H1 (cell line): ENCODE measurements around the gene GPC6. TPM values are rescaled to one million over a fixed set of nuclear protein-coding genes. Genes with fewer than 3 reads are reported as not detected.

ENCODE experiments used
- CTCF ChIA-PET: fragments of 300-600 bp; sonication (Branson Sonifier 250); formaldehyde crosslinking; loops from one replicate; lab custom pipeline; 2021; ENCODE audit not compliant: partially characterized antibody; lab: Charles Lee
- POLR2A ChIA-PET: fragments of 300-600 bp; sonication (Branson Sonifier 250); formaldehyde crosslinking; loops from one replicate; lab custom pipeline; 2021; ENCODE audit warnings: inconsistent platforms; ENCODE audit not compliant: partially characterized antibody; lab: Charles Lee
- DNase-seq, 2 experiments: peaks; one replicate each; pipeline versions ENCODE4 v3.0.0 to v3.0.0-alpha.2; 2010 to 2022; ENCODE audit warnings: low spot score in 2 of 2, low read depth in 1 of 2, mixed read lengths in 1 of 2
- FAIRE-seq: peaks from 2 replicates; lab custom pipeline; 2011; peaks lifted over from hg19 to GRCh38; lab: Jason Lieb, UNC
- H2AFZ ChIP-seq: 2 replicates; pipeline ENCODE4 v1.8.1; 2012; ENCODE audit warnings: low read length, inconsistent platforms
- H2AK5ac ChIP-seq: 2 replicates; pipeline ENCODE4 v1.6.1; 2013; ENCODE audit warnings: low read depth, low read length
- H2BK120ac ChIP-seq: replicated peaks from 2 replicates; pipeline ENCODE3; 2013; ENCODE audit warnings: low read depth, low read length, inconsistent platforms
- H2BK12ac ChIP-seq: 2 replicates; pipeline ENCODE4 v1.6.1; 2013; ENCODE audit warnings: low read depth, low read length
- H2BK15ac ChIP-seq: 2 replicates; pipeline ENCODE4 v1.6.1; 2013; ENCODE audit warnings: low read length
- H2BK20ac ChIP-seq: 2 replicates; pipeline ENCODE4 v1.6.1; 2013; ENCODE audit warnings: low read length
- H2BK5ac ChIP-seq: 2 replicates; pipeline ENCODE4 v1.6.1; 2013; ENCODE audit warnings: low read depth, low read length
- H3K14ac ChIP-seq: 2 replicates; pipeline ENCODE4 v1.6.1; 2013; ENCODE audit warnings: inconsistent platforms; ENCODE audit not compliant: insufficient read length
- H3K18ac ChIP-seq: 2 replicates; pipeline ENCODE4 v1.6.1; 2013; ENCODE audit warnings: low read length; ENCODE audit errors: extremely low read depth
- H3K23ac ChIP-seq: 2 replicates; pipeline ENCODE4 v1.6.1; 2013; ENCODE audit warnings: inconsistent platforms; ENCODE audit not compliant: insufficient read length
- H3K23me2 ChIP-seq: 2 replicates; pipeline ENCODE4 v1.6.1; 2013; ENCODE audit warnings: low read depth, low read length
- H3K27ac ChIP-seq: 2 replicates; pipeline ENCODE4 v1.6.1; 2011; ENCODE audit warnings: low read depth, low read length, inconsistent platforms
- H3K27me3 ChIP-seq, 4 experiments: replicated peaks in 1 of 4; 1 replicate in 1 of 4; 2 replicates in 3 of 4; pipeline versions ENCODE4 v1.6.1 to v1.8.1; 2011 to 2013; ENCODE audit warnings: low read length in 3 of 4, mild to moderate bottlenecking in 3 of 4, inconsistent platforms in 2 of 4, mixed read lengths in 2 of 4, moderate library complexity in 1 of 4; ENCODE audit not compliant: control insufficient read depth in 3 of 4, insufficient read depth in 3 of 4; ENCODE audit errors: extremely low read depth in 1 of 4
- H3K36me3 ChIP-seq, 4 experiments: 2 replicates each; pipeline versions ENCODE4 v1.6.1 to v1.8.1; 2011 to 2013; ENCODE audit warnings: mild to moderate bottlenecking in 4 of 4, low read length in 3 of 4, moderate library complexity in 2 of 4, control low read depth in 1 of 4, inconsistent platforms in 1 of 4; ENCODE audit not compliant: insufficient read depth in 4 of 4, control insufficient read depth in 2 of 4
- H3K4ac ChIP-seq: replicated peaks from 2 replicates; pipeline ENCODE3; 2013; ENCODE audit warnings: low read length, low read depth, mixed read lengths, inconsistent platforms; ENCODE audit not compliant: insufficient read length
- H3K4me1 ChIP-seq, 4 experiments: replicated peaks in 1 of 4; 1 replicate in 1 of 4; 2 replicates in 3 of 4; pipeline versions ENCODE4 v1.6.1 to v1.8.1; 2011 to 2013; ENCODE audit warnings: low read length in 3 of 4, inconsistent platforms in 2 of 4, mixed read lengths in 1 of 4; ENCODE audit not compliant: insufficient read depth in 4 of 4, control insufficient read depth in 3 of 4
- H3K4me2 ChIP-seq, 2 experiments: 2 replicates each; pipeline versions ENCODE4 v1.6.1 to v1.8.1; 2011 to 2013; ENCODE audit warnings: low read depth in 2 of 2, low read length in 2 of 2, control low read depth in 1 of 2, inconsistent platforms in 1 of 2, mild to moderate bottlenecking in 1 of 2; ENCODE audit not compliant: insufficient read depth in 1 of 2
- H3K4me3 ChIP-seq, 4 experiments: fragments of 200-600, 300-600 bp in 1 of 4; sonication (generic), shearing (Covaris generic), sonication (Bioruptor Twin) in 1 of 4; 2 replicates each; pipeline versions ENCODE4 v1.5.1 to v1.8.1; 2011 to 2016; ENCODE audit warnings: low read length in 4 of 4, low read depth in 3 of 4, control low read depth in 2 of 4, inconsistent platforms in 2 of 4, mild to moderate bottlenecking in 2 of 4, mixed read lengths in 1 of 4, moderate library complexity in 1 of 4; ENCODE audit not compliant: insufficient read depth in 2 of 4; ENCODE audit errors: extremely low read depth in 1 of 4
- H3K56ac ChIP-seq: replicated peaks from 2 replicates; pipeline ENCODE3; 2013; ENCODE audit warnings: low read depth, mild to moderate bottlenecking, mixed read lengths, low read length, inconsistent platforms; ENCODE audit not compliant: insufficient read length
- H3K79me1 ChIP-seq: 2 replicates; pipeline ENCODE4 v1.6.1; 2013; ENCODE audit warnings: low read depth, low read length, control low read depth
- H3K79me2 ChIP-seq, 2 experiments: 2 replicates each; pipeline versions ENCODE4 v1.6.1 to v1.8.1; 2012 to 2013; ENCODE audit warnings: low read length in 2 of 2, mild to moderate bottlenecking in 2 of 2, inconsistent platforms in 1 of 2; ENCODE audit not compliant: insufficient read depth in 2 of 2, control insufficient read depth in 1 of 2
- H3K9ac ChIP-seq, 4 experiments: replicated peaks in 1 of 4; 1 replicate in 1 of 4; 2 replicates in 3 of 4; pipeline versions ENCODE4 v1.6.1 to v1.8.1; 2011 to 2013; ENCODE audit warnings: low read depth in 3 of 4, low read length in 3 of 4, control low read depth in 2 of 4, mild to moderate bottlenecking in 2 of 4, moderate library complexity in 2 of 4, inconsistent platforms in 1 of 4; ENCODE audit errors: extremely low read depth in 1 of 4
- H3K9me3 ChIP-seq, 2 experiments: 2 replicates each; pipeline versions ENCODE4 v1.6.1 to v1.8.1; 2012 to 2013; ENCODE audit warnings: mild to moderate bottlenecking in 2 of 2, moderate library complexity in 2 of 2, control low read depth in 1 of 2, inconsistent platforms in 1 of 2, low read depth in 1 of 2, low read length in 1 of 2, mixed read lengths in 1 of 2; ENCODE audit not compliant: insufficient read depth in 2 of 2
- H4K20me1 ChIP-seq, 2 experiments: replicated peaks in 1 of 2; 2 replicates each; pipeline versions ENCODE3 to v1.8.1; 2011 to 2013; ENCODE audit warnings: inconsistent platforms in 2 of 2, low read length in 2 of 2, mild to moderate bottlenecking in 1 of 2; ENCODE audit not compliant: insufficient read depth in 2 of 2, control insufficient read depth in 1 of 2
- H4K5ac ChIP-seq: 2 replicates; pipeline ENCODE4 v1.6.1; 2013; ENCODE audit warnings: low read length, low read depth, mixed read lengths, inconsistent platforms; ENCODE audit not compliant: insufficient read length
- H4K8ac ChIP-seq: 2 replicates; pipeline ENCODE4 v1.8.0; 2013; ENCODE audit warnings: mild to moderate bottlenecking, moderate library complexity, low read length, inconsistent platforms; ENCODE audit not compliant: insufficient read depth; ENCODE audit errors: extremely low read depth
- H4K91ac ChIP-seq: replicated peaks from 2 replicates; pipeline ENCODE3; 2013; ENCODE audit warnings: low read length, mixed read lengths, inconsistent platforms; ENCODE audit not compliant: insufficient read length
- CREB1 ChIP-seq: IDR thresholded peaks from 2 replicates; pipeline ENCODE4 v1.6.1; 2012; ENCODE audit warnings: inconsistent platforms
- EGR1 ChIP-seq: IDR thresholded peaks from 2 replicates; pipeline ENCODE4 v1.6.1; 2011; ENCODE audit warnings: low read depth, low read length, borderline replicate concordance
- EP300 ChIP-seq, 2 experiments: IDR thresholded peaks; 1 replicate in 1 of 2; 2 replicates in 1 of 2; pipeline ENCODE4 v1.6.1; 2011 to 2012; ENCODE audit warnings: low read depth in 2 of 2, low read length in 2 of 2, mild to moderate bottlenecking in 2 of 2, borderline replicate concordance in 1 of 2, inconsistent platforms in 1 of 2, moderate library complexity in 1 of 2
- EZH2 ChIP-seq: fragments of 200-600 bp; sonication (generic); IDR thresholded peaks from 2 replicates; pipeline ENCODE4 v1.7.1; 2012; ENCODE audit warnings: low read depth, mild to moderate bottlenecking, moderate library complexity, low read length, inconsistent platforms; ENCODE audit not compliant: severe bottlenecking
- GABPA ChIP-seq: IDR thresholded peaks from 2 replicates; pipeline ENCODE4 v1.6.1; 2011; ENCODE audit warnings: mild to moderate bottlenecking, low read length, moderate library complexity, borderline replicate concordance; ENCODE audit not compliant: insufficient read depth
- GTF2F1 ChIP-seq: IDR thresholded peaks from 2 replicates; pipeline ENCODE4 v1.6.1; 2012; ENCODE audit warnings: low read depth, low read length, improper control_type of control experiment, borderline replicate concordance
- MAX ChIP-seq: IDR thresholded peaks from 2 replicates; pipeline ENCODE4 v1.6.1; 2012; ENCODE audit warnings: inconsistent platforms
- POLR2A ChIP-seq, 2 experiments: IDR thresholded peaks; 1 replicate in 1 of 2; 2 replicates in 1 of 2; pipeline ENCODE4 v1.6.1; 2011; ENCODE audit warnings: low read depth in 2 of 2, low read length in 2 of 2, mild to moderate bottlenecking in 2 of 2; ENCODE audit errors: control extremely low read depth in 1 of 2
- RAD21 ChIP-seq, 2 experiments: IDR thresholded peaks in 1 of 2; conservative IDR thresholded peaks in 1 of 2; 2 replicates each; pipeline ENCODE4 v1.6.1; 2011; ENCODE audit warnings: low read depth in 2 of 2, low read length in 2 of 2, improper control_type of control experiment in 1 of 2, inconsistent platforms in 1 of 2, mild to moderate bottlenecking in 1 of 2, moderate library complexity in 1 of 2
- RXRA ChIP-seq: IDR thresholded peaks from 2 replicates; pipeline ENCODE4 v1.6.1; 2011; ENCODE audit warnings: low read depth, mild to moderate bottlenecking, low read length, moderate library complexity; ENCODE audit not compliant: insufficient read depth
- SP2 ChIP-seq: IDR thresholded peaks from 2 replicates; pipeline ENCODE4 v1.6.1; 2012; ENCODE audit warnings: mild to moderate bottlenecking, low read length, inconsistent platforms
- SRF ChIP-seq: IDR thresholded peaks from 2 replicates; pipeline ENCODE4 v1.6.1; 2011; ENCODE audit warnings: mild to moderate bottlenecking, low read depth, low read length, moderate library complexity
- TEAD4 ChIP-seq: IDR thresholded peaks from 2 replicates; pipeline ENCODE4 v1.6.1; 2012; ENCODE audit warnings: low read depth, low read length, inconsistent platforms, mixed read lengths
- WGBS, 2 experiments: shearing (Covaris generic) in 1 of 2; methylation state at CpG; one replicate each; pipeline versions ENCODE4 v1.1.6 to v1.1.7; 2013 to 2015; ENCODE audit warnings: low lambda C conversion rate in 2 of 2, mixed read lengths in 2 of 2, inconsistent platforms in 1 of 2, low coverage in 1 of 2, missing lambda C conversion rate in 1 of 2; ENCODE audit not compliant: insufficient replicate concordance in 2 of 2, insufficient coverage in 1 of 2, insufficient read length in 1 of 2; ENCODE audit errors: extremely low coverage in 1 of 2, missing lambda C conversion rate in 1 of 2; 5-methylcytosine and 5-hydroxymethylcytosine counted together
- polyA plus RNA-seq, 7 experiments: library from polyadenylated mRNA; depleted of rRNA in 3 of 7; stranded (reverse) in 5 of 7; unstranded in 2 of 7; fragments of >200 nt in 5 of 7; fragments of 200-250 nt in 2 of 7; gene quantifications; 1 replicate in 5 of 7; 2 replicates in 1 of 7; 4 replicates in 1 of 7; pipeline versions ENCODE4 v1.2.1 to v1.2.3, GENCODE V29; 2011 to 2013; ENCODE audit warnings: missing spikeins in 2 of 7, mixed read lengths in 2 of 7
- total RNA-seq: library from RNA; stranded (reverse); fragmentation: NEBNext Ultra II Directional; extraction: Animal tissue kit (Norgen Biotek cat#: 25700); gene quantifications from 2 replicates; pipeline ENCODE4 v1.2.1, GENCODE V29; 2021

Gene GPC6
- total and polyA plus RNA-seq, 2 of the 8 experiments (the other 6 are each of a cell fraction or from before 2014, with no cell fraction given), result 5.4 to 12.0 TPM

DNA sequence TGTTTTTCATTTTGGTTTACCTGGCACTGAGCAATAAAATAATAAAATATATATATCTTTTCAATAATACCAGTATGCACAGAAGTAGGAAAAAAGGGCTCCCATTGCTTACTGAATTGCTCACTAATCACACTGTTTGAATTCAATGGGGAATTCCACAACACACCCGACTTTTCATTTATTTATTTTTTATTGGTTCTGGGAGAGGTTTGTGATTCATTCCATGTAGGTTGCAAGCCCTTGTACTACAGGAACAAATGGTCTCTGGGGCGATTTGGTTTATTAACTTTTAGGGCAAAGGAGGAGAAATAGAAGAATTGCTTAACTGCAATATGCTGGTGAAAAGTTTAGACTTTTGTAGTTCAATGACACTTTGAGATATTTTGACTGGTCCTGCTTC, 1045.4 kb downstream of the GPC6 start:
- DNase-seq (no peak), FAIRE-seq (no peak)
- H3K23me2 ChIP-seq, result no peaks in the 10 kb centered on the region; the same call in 1 of the 2 replicates
- ChIA-PET POLR2A (interaction anchor here (0.6 kb wide), 1 partner anchor 40 kb away, joined by 3 read pairs; no protein-coding TSS in a partner anchor), CTCF (interaction anchor here (1.6 kb wide), 1 partner anchor 18 kb away, joined by 6 read pairs; no protein-coding TSS in a partner anchor)
- WGBS, 2 experiments, result 87% methylated on average over 2 of the region's 2 CpGs; no CpG with 5 or more reads in 1 of the 2 experiments
- no peak overlapping the region for H2BK20ac ChIP-seq
- no peak overlapping the region for H3K18ac ChIP-seq
- H4K91ac ChIP-seq, result no peak overlapping the region
- no peak overlapping the region for H2AFZ ChIP-seq
- H3K4me2 ChIP-seq, result no peak overlapping the region
- H3K4me3 ChIP-seq, result no peak overlapping the region
- no peaks in the 10 kb centered on the region for H3K36me3 ChIP-seq
- no peaks in the 10 kb centered on the region for H4K20me1 ChIP-seq
- no peaks in the 10 kb centered on the region for H3K4me1 ChIP-seq
- H4K5ac ChIP-seq, result no peak overlapping the region
- no peak overlapping the region for H3K56ac ChIP-seq
- no peak overlapping the region for H2BK12ac ChIP-seq
- H3K14ac ChIP-seq, result no peak overlapping the region
- H3K23ac ChIP-seq, result no peak overlapping the region
- H3K79me2 ChIP-seq, result no peaks in the 10 kb centered on the region
- H3K79me1 ChIP-seq, result no peaks in the 10 kb centered on the region
- no peaks in the 10 kb centered on the region for H3K27me3 ChIP-seq
- H3K27ac ChIP-seq, result no peak overlapping the region
- H4K8ac ChIP-seq, result no peak overlapping the region
- no peak overlapping the region for H2BK15ac ChIP-seq
- H2BK120ac ChIP-seq, result no peak overlapping the region
- H3K9ac ChIP-seq, result no peak overlapping the region
- no peak overlapping the region for H2AK5ac ChIP-seq
- no peak overlapping the region for H2BK5ac ChIP-seq
- no peaks in the 10 kb centered on the region for H3K9me3 ChIP-seq
- no peak overlapping the region for H3K4ac ChIP-seq
- TF ChIP-seq TEAD4, result no peak
- TF ChIP-seq SRF, result no peak
- TF ChIP-seq RXRA, result no peak
- no peak for TF ChIP-seq MAX
- no peak for TF ChIP-seq EZH2
- no peak for TF ChIP-seq EP300 (IDR thresholded peaks at IDR 0.05; ENCODE audit: borderline replicate concordance in 1 of 2, low read depth in 2 of 2, low read length in 2 of 2)
- no peak for TF ChIP-seq SP2
- no peak for TF ChIP-seq EGR1
- TF ChIP-seq GTF2F1, result no peak
- no peak for TF ChIP-seq GABPA
- TF ChIP-seq POLR2A (IDR thresholded peaks at IDR 0.05; ENCODE audit: control extremely low read depth in 1 of 2, low read depth in 2 of 2, low read length in 2 of 2), result no peak
- no peak for TF ChIP-seq CREB1
- TF ChIP-seq RAD21 (IDR thresholded peaks at IDR 0.05 in 1 of 2, conservative IDR thresholded peaks at IDR 0.05 in 1 of 2; ENCODE audit: low read depth in 2 of 2, low read length in 2 of 2), result no peak
